Measurements from ENCODE around the gene SRXN1. TPM values are rescaled to one million over a fixed set of nuclear protein-coding genes. Genes with fewer than 3 reads are reported as not detected.

The SRXN1 gene
- 10 to 100 TPM; 41.8 to 65.4 TPM for total RNA-seq

DNA sequence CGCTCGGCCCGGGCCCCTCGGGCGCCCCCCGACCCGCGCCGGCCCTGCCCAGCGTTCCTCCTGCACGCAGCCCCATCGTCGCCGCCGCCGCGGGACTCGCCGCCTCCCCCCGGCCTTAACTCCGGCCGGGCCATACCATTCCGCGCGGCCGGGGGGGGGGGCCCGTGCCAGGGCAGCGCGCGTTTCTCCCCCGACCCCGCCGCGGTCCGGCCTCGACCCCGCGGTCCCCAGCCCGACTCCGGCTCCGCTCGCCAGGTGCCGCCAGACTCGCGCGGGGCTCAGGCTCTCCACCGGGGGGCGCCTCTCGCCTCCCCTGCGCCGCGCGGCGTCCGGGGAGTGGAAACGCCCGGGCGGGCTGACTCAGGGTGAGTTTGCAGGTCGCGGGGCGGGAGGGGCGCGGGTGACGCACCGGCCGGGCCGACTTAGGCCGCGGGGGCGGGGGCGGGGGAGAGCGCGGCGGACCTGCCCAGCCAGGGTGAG, at the start of gene SRXN1:
Gene SRXN1 (minus strand): TSS at position 91 of the 480 bp plus-strand sequence. CDS start 15 bp downstream, at position 76.
- Histone ChIP-seq H3K27me3 (no peaks in the 10 kb centered on the region), H3K4me3 (peak within 1 kb of the TSS; percentile 72 to 82), H3K9me3 (peaks cover 0 to 1% of the 10 kb centered on the region in 2 donors), H3K27ac (peak within 1 kb of the TSS; percentile 91 to 95), H3K36me3 (peaks cover 28% of the 10 kb centered on the region), H3K4me1 (peaks cover 0 to 29% of the 10 kb centered on the region in 2 donors)
- TF ChIP-seq, protein P1, sequence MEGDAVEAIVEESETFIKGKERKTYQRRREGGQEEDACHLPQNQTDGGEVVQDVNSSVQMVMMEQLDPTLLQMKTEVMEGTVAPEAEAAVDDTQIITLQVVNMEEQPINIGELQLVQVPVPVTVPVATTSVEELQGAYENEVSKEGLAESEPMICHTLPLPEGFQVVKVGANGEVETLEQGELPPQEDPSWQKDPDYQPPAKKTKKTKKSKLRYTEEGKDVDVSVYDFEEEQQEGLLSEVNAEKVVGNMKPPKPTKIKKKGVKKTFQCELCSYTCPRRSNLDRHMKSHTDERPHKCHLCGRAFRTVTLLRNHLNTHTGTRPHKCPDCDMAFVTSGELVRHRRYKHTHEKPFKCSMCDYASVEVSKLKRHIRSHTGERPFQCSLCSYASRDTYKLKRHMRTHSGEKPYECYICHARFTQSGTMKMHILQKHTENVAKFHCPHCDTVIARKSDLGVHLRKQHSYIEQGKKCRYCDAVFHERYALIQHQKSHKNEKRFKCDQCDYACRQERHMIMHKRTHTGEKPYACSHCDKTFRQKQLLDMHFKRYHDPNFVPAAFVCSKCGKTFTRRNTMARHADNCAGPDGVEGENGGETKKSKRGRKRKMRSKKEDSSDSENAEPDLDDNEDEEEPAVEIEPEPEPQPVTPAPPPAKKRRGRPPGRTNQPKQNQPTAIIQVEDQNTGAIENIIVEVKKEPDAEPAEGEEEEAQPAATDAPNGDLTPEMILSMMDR (IDR thresholded peaks at IDR 0.05) = peak; percentile 62 to 75
- peak; percentile 91 for DNase-seq (ENCODE audit: low spot score)

- Histone ChIP-seq H3K27me3 (no peaks in the 10 kb centered on the region), H3K9me3 (no peaks in the 10 kb centered on the region), H3K4me3 (no peak overlapping the region), H3K36me3 (no peaks in the 10 kb centered on the region), H3K27ac (no peak overlapping the region), H3K4me1 (peaks cover 0 to 9% of the 10 kb centered on the region in 2 donors)
- TF ChIP-seq, protein P1 (IDR thresholded peaks at IDR 0.05) = no peak
- no peak for DNase-seq (ENCODE audit: low spot score)
Measured at GRCh38 chr20:701401-702129, 48.6 kb upstream of the SRXN1 start.

DNA sequence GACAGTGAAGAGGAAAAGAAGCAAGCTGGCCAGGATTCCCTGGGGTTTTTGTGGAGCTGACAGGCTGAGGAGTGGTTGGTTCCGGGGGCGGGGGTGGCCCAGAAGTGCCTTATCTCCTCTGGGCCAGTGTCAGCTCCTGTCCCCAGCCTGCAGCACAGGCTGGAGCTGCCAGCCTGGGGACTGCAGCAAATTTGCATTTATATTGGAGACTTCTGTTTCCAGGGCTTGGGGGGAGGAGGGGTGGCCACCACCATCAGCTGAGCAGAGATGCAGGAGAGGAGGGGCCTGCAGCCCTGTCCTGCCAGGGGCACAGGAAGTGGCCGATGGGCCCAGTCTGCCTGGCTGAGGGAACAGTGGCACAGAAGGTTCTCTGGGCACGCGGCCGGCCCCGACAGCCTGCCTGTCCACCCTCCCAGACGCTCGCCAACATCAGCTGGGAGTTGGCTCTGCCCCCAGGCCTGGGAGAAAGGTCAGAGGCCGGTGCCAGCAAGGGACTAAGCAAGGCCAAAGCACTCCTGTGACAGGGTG, 46.9 kb upstream of the SRXN1 start:
- no peak for DNase-seq (ENCODE audit: low spot score)
- H3K4me3 ChIP-seq = no peak overlapping the region
- peak overlapping the region; percentile 61 to 64 for H3K27ac ChIP-seq
- H3K27me3 ChIP-seq = no peaks in the 10 kb centered on the region
- TF ChIP-seq, protein P1 (IDR thresholded peaks at IDR 0.05) = no peak
- no peaks in the 10 kb centered on the region for H3K9me3 ChIP-seq
- H3K36me3 ChIP-seq = no peaks in the 10 kb centered on the region
- peaks cover 0 to 9% of the 10 kb centered on the region in 2 donors for H3K4me1 ChIP-seq

- H3K27me3 ChIP-seq = no peaks in the 10 kb centered on the region
- peak overlapping the region; percentile 61 to 64 for H3K27ac ChIP-seq
- no peak for DNase-seq (ENCODE audit: low spot score)
Measured at GRCh38 chr20:699342-699741, 46.3 kb upstream of the SRXN1 start.

DNA sequence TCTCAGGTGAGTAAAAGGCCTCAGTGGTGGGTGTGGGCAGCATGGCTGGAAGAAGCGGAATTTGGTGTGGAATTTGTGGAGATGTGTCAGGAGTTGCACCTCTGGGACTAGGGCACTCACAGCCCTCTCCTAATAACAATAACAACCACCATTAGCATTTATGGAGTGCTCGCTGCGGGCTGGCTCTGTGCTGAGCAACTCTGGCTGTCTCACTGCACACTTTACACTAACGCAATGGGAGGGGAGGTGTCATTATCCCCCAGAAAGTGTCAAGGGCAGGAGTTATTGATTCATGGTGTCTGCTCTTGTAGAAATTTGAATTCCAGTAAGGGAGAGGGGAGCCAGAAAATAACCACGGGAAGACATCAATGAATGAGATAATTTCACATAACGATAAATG, 45.3 kb upstream of the SRXN1 start:
- H3K4me1 ChIP-seq = peaks cover 0 to 9% of the 10 kb centered on the region in 2 donors
- no peaks in the 10 kb centered on the region for H3K9me3 ChIP-seq
- H3K4me3 ChIP-seq = no peak overlapping the region
- DNase-seq (ENCODE audit: low spot score) = no peak
- no peaks in the 10 kb centered on the region for H3K36me3 ChIP-seq
- H3K27ac ChIP-seq = no peak overlapping the region
- TF ChIP-seq, protein P1 (IDR thresholded peaks at IDR 0.05) = no peak
- H3K27me3 ChIP-seq = no peaks in the 10 kb centered on the region

More at GRCh38 chr20:699342-699741, 46.3 kb upstream of the SRXN1 start:
- H3K4me1 ChIP-seq = peaks cover 0 to 9% of the 10 kb centered on the region in 2 donors
- no peaks in the 10 kb centered on the region for H3K9me3 ChIP-seq
- H3K4me3 ChIP-seq = no peak overlapping the region
- no peaks in the 10 kb centered on the region for H3K36me3 ChIP-seq
- TF ChIP-seq, protein P1 (IDR thresholded peaks at IDR 0.05) = no peak
